Psoas muscle (tissue), 8 donors: ENCODE results near the gene CRYGB. TPM values are rescaled to one million over a fixed set of nuclear protein-coding genes. Genes with fewer than 3 reads are reported as not detected.

ENCODE experiments used
- ATAC-seq, 4 donors: fragments of 200-7000 bp; cut with Tn5 transposase; one replicate each; pipeline ENCODE4 v1.9.1; 2020; ENCODE audit warnings: moderate library complexity in 3 of 4, mild to moderate bottlenecking in 2 of 4
- DNase-seq, 2 donors: peaks; one replicate each; pipeline ENCODE4 v3.0.0-alpha.2; 2020
- H3K27ac ChIP-seq: fragments of 200-600 bp; one replicate; pipeline ENCODE4 v1.8.0; 2022
- H3K27me3 ChIP-seq, 3 donors: fragments of 200-600 bp in 1 of 3; one replicate each; pipeline versions ENCODE4 v1.6.1 to v1.8.0; 2013 to 2022; ENCODE audit warnings: low read length in 2 of 3, mild to moderate bottlenecking in 2 of 3, moderate library complexity in 1 of 3; ENCODE audit not compliant: insufficient read depth in 3 of 3
- H3K36me3 ChIP-seq, 2 donors: fragments of 200-600 bp in 1 of 2; one replicate each; pipeline versions ENCODE4 v1.6.1 to v1.8.0; 2013 to 2022; ENCODE audit warnings: low read depth in 1 of 2, mild to moderate bottlenecking in 1 of 2, moderate library complexity in 1 of 2; ENCODE audit not compliant: insufficient read depth in 1 of 2
- H3K4me1 ChIP-seq: fragments of 200-600 bp; one replicate; pipeline ENCODE4 v1.8.0; 2022
- H3K4me3 ChIP-seq: fragments of 200-600 bp; one replicate; pipeline ENCODE4 v1.8.0; 2022; ENCODE audit warnings: mild to moderate bottlenecking
- H3K9me3 ChIP-seq: fragments of 200-600 bp; one replicate; pipeline ENCODE4 v1.8.0; 2022
- CTCF ChIP-seq: fragments of 200-600 bp; IDR thresholded peaks from one replicate; pipeline ENCODE4 v1.8.0; 2022; ENCODE audit warnings: antibody characterized with exemption
- WGBS, 3 donors: extraction: QIAGEN DNeasy Blood & Tissue Kit; methylation state at CpG; one replicate each; pipeline versions ENCODE4 v1.1.6 to v1.1.7; 2013; 5-methylcytosine and 5-hydroxymethylcytosine counted together
- intact Hi-C, 2 donors: fragments of 100-400 bp; cut with DNase I; formaldehyde crosslinking; loops; one replicate each; pipeline versions ENCODE4 v1.11.0 to v1.14.2; 2022
- polyA plus RNA-seq, 3 donors: library from polyadenylated mRNA; stranded (reverse); fragments of 200-250 nt; gene quantifications; one replicate each; pipeline ENCODE4 v1.2.3, GENCODE V29; 2013
- total RNA-seq, 4 donors: library from RNA; stranded (reverse); fragmentation: NEBNext Ultra II Directional in 2 of 4; extraction: Animal tissue kit (Norgen Biotek cat#: 25700) in 2 of 4; gene quantifications; one replicate each; pipeline versions ENCODE4 v1.2.1 to v1.2.4, GENCODE V29; 2021 to 2023
- donor health status: healthy with polysubstance abuse.
- donor health status: DM: no; HTN: no; CAD: no; lungs with moderate emphysema.
- donor health status: Bipolar disorder and iron deficiency.
- donor health status: healthy.
- donor health status: DM: yes; HTN: yes; CAD: no.
- donor health status: DM: no; HTN: no; CAD: no.
- donor health status: DM: no; HTN: no; CAD: no.
- donor health status: DM: yes; HTN: yes; CAD: no.

The CRYGB gene
- total and polyA plus RNA-seq, 7 donors, result not detected

DNA sequence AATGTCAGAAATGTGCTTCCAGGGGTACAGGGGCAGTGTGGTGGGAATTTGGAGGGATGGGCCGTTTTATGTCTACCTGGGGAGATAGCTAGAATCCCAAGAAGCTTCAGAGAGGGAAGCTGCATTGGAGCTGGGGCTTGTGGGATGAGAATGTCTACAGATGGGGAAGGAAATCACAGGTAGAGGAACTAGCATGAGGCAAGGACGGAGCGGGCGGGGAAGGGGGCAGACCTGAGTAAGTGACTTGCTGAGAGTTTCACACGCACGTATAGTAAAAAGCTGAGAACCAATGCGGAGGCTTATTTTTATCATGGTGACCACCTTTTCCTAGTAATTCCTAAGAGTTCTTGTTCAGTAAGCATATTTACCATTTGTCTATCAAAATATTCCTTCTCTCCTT, 37.6 kb upstream of the CRYGB start:
- Histone ChIP-seq H3K9me3 (no peaks in the 10 kb centered on the region), H3K27me3 (peaks cover 0 to 4% (median 0%) of the 10 kb centered on the region in 3 donors), H3K4me1 (no peaks in the 10 kb centered on the region), H3K27ac (no peak overlapping the region), H3K36me3 (no peaks in the 10 kb centered on the region), H3K4me3 (no peak overlapping the region)
- 37 to 41% (median 40%) methylated on average over 7 of the region's 7 CpGs for WGBS, 3 donors
- no peak for ATAC-seq
- intact Hi-C loops, result no loop called here
- no peak for DNase-seq
- TF ChIP-seq CTCF, result no peak

DNA sequence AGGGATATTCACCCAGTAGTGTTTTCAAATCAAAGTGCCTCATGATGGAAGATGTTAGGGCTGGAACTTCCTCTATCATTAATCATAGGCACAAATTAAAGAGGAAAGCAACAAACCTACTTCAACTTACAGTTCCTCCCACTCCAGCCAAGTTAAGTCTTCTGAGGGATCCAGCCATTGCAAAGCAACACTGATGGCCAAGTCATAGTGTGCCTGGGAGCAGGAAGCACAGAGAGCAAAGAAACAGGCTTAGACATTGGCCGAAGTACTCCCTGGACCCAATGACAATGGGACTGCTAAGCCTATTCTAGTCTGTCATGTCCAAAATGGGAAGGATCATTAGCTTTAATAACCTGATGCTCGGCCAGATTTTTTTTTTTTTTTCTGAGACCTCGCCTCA, 36.9 kb upstream of the CRYGB start:
- ATAC-seq, result no peak
- WGBS, 3 donors, result 57 to 69% (median 59%) methylated on average over 3 of the region's 3 CpGs

GRCh38 chr2:208179028-208179609, 33.2 kb upstream of the CRYGB start:
- intact Hi-C loops, result no loop called here
- no peak for ATAC-seq
- no peaks in the 10 kb centered on the region for H3K4me1 ChIP-seq
- TF ChIP-seq CTCF, result no peak
- no peak for DNase-seq
- H3K27me3 ChIP-seq, result peaks cover 0 to 4% (median 0%) of the 10 kb centered on the region in 3 donors
- H3K27ac ChIP-seq, result no peak overlapping the region
- 57 to 64% (median 64%) methylated on average over 4 of the region's 4 CpGs for WGBS, 3 donors
- H3K9me3 ChIP-seq, result no peaks in the 10 kb centered on the region
- no peak overlapping the region for H3K4me3 ChIP-seq
- H3K36me3 ChIP-seq, result no peaks in the 10 kb centered on the region

More for the DNA sequence above, 36.9 kb upstream of the CRYGB start:
- Histone ChIP-seq H3K27me3 (peaks cover 0 to 4% (median 0%) of the 10 kb centered on the region in 3 donors), H3K27ac (no peak overlapping the region), H3K36me3 (no peaks in the 10 kb centered on the region), H3K4me1 (no peaks in the 10 kb centered on the region), H3K9me3 (no peaks in the 10 kb centered on the region), H3K4me3 (no peak overlapping the region)
- no peak for DNase-seq
- TF ChIP-seq CTCF, result no peak
- intact Hi-C loops, result no loop called here

DNA sequence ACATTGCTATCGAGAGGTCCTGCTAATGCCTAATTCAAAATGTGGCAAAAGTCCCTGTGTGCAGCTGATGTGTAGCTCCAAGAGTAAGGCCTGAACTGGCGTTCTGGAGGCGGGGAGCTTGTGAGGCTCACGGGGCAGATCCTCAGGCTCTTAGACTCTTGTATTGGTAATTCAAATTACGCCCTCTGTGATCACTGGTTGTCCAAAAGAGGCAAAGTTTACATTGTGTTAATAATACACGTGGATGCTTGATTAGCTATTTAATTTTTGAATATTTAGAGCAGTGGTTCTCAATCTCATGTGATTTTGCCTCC, 29.8 kb upstream of the CRYGB start:
- H3K27me3 ChIP-seq, result no peaks in the 10 kb centered on the region
- no peak for DNase-seq
- no peaks in the 10 kb centered on the region for H3K9me3 ChIP-seq
- intact Hi-C loops, result loop anchor here in 1 of 2 donors (2.0 kb wide), 1 partner anchor 79 kb away; the partner anchor contains the start of gene IDH1
- no peak overlapping the region for H3K27ac ChIP-seq
- ATAC-seq, result no peak
- no peak for TF ChIP-seq CTCF
- H3K4me3 ChIP-seq, result no peak overlapping the region
- WGBS, 3 donors, result 71 to 77% (median 74%) methylated on average over 6 of the region's 6 CpGs
- no peaks in the 10 kb centered on the region for H3K4me1 ChIP-seq
- H3K36me3 ChIP-seq, result no peaks in the 10 kb centered on the region
